ENCODE results near the gene TPPP3.
"Not testable (repeated sequence)": the region's sequence is repeated elsewhere in the genome, so short reads cannot be mapped to it uniquely, and the experiment has no call there.

The TPPP3 gene

GRCh38 chr16:67426022-67426421 is 32.7 kb upstream of the TPPP3 start:
- no peak for DNase-seq (ENCODE audit: low read depth, low spot score)

- no peak for DNase-seq (ENCODE audit: low read depth, low spot score)
These were observed 32.3 kb upstream of the TPPP3 start for GRCh38 chr16:67425580-67425979.

- no peak for DNase-seq (ENCODE audit: low read depth, low spot score)
These were observed 31.8 kb upstream of the TPPP3 start for GRCh38 chr16:67425061-67425460.

GRCh38 chr16:67424261-67424615 is 30.9 kb upstream of the TPPP3 start:
- DNase-seq (ENCODE audit: low read depth, low spot score), result no peak

- DNase-seq (ENCODE audit: low read depth, low spot score), result no peak
These were observed 30.4 kb upstream of the TPPP3 start for GRCh38 chr16:67423611-67424260.

- no peak for DNase-seq (ENCODE audit: low read depth, low spot score)
These were observed 29.7 kb upstream of the TPPP3 start for GRCh38 chr16:67423015-67423414.

GRCh38 chr16:67421030-67421429 is 27.7 kb upstream of the TPPP3 start:
- no peak for DNase-seq (ENCODE audit: low read depth, low spot score)

- no peak for DNase-seq (ENCODE audit: low read depth, low spot score)
These were observed 26.6 kb upstream of the TPPP3 start for GRCh38 chr16:67419931-67420330.

- DNase-seq (ENCODE audit: low read depth, low spot score), result no peak
These were observed 26.2 kb upstream of the TPPP3 start for GRCh38 chr16:67419502-67419901.

GRCh38 chr16:67417333-67418061 is 24.2 kb upstream of the TPPP3 start:
- DNase-seq (ENCODE audit: low read depth, low spot score), result no peak

- no peak for DNase-seq (ENCODE audit: low read depth, low spot score)
These were observed 22.8 kb upstream of the TPPP3 start, which contains the start of gene ZDHHC1 for GRCh38 chr16:67415872-67416793. Gene ZDHHC1, minus strand, starts transcription at chr16:67416477. Its CDS starts 8,702 bp downstream, at chr16:67407775.

- DNase-seq (ENCODE audit: low read depth, low spot score), result not testable (repeated sequence)
These were observed 22.1 kb upstream of the TPPP3 start for GRCh38 chr16:67415421-67415820.

GRCh38 chr16:67413978-67414911 is 20.9 kb upstream of the TPPP3 start:
- no peak for DNase-seq (ENCODE audit: low read depth, low spot score)

- DNase-seq (ENCODE audit: low read depth, low spot score), result no peak
These were observed 19.0 kb upstream of the TPPP3 start for GRCh38 chr16:67412294-67412693.

- no peak for DNase-seq (ENCODE audit: low read depth, low spot score)
These were observed 18.0 kb upstream of the TPPP3 start for GRCh38 chr16:67411339-67411738.

- DNase-seq (ENCODE audit: low read depth, low spot score), result no peak
These were observed 16.3 kb upstream of the TPPP3 start for GRCh38 chr16:67409631-67410030.

- no peak for DNase-seq (ENCODE audit: low read depth, low spot score)
These were observed 14.6 kb upstream of the TPPP3 start for GRCh38 chr16:67407788-67408452.

- no peak for DNase-seq (ENCODE audit: low read depth, low spot score)
These were observed 14.0 kb upstream of the TPPP3 start for GRCh38 chr16:67407176-67407787.

GRCh38 chr16:67406111-67406971 is 13.0 kb upstream of the TPPP3 start:
- peak; percentile 47 for DNase-seq (ENCODE audit: low read depth, low spot score)
